Effector CD4-positive, alpha-beta T cell (primary cell): ENCODE data around the gene ENO4.

Source experiments
- DNase-seq: peaks from one replicate; pipeline ENCODE4 v3.0.0-alpha.2; 2020

The ENO4 gene

GRCh38 chr10:116870949-116871348 is 21.6 kb downstream of the ENO4 start:
- no peak for DNase-seq

GRCh38 chr10:116873134-116873533 is 23.8 kb downstream of the ENO4 start:
- DNase-seq = no peak

GRCh38 chr10:116875897-116876296 is 26.6 kb downstream of the ENO4 start:
- DNase-seq = no peak

GRCh38 chr10:116877391-116877790 is 28.1 kb downstream of the ENO4 start:
- DNase-seq = no peak

- DNase-seq = no peak
These were observed 28.8 kb downstream of the ENO4 start for GRCh38 chr10:116878123-116878522.

GRCh38 chr10:116879817-116880216 is 30.5 kb downstream of the ENO4 start:
- no peak for DNase-seq

- DNase-seq = no peak
These were observed 31.6 kb downstream of the ENO4 start for GRCh38 chr10:116880716-116881482.

GRCh38 chr10:116882639-116883038 is 33.3 kb downstream of the ENO4 start:
- DNase-seq = no peak

- DNase-seq = no peak
These were observed 37.5 kb downstream of the ENO4 start for GRCh38 chr10:116886772-116887171.

GRCh38 chr10:116888380-116889055 is 39.2 kb downstream of the ENO4 start:
- DNase-seq = no peak

GRCh38 chr10:116889066-116889465 is 39.8 kb downstream of the ENO4 start:
- DNase-seq = no peak

- no peak for DNase-seq
These were observed 41.9 kb downstream of the ENO4 start for GRCh38 chr10:116891208-116891607.

- DNase-seq = no peak
These were observed 43.8 kb downstream of the ENO4 start for GRCh38 chr10:116892907-116893685.

GRCh38 chr10:116893686-116894037 is 44.4 kb downstream of the ENO4 start:
- no peak for DNase-seq

- no peak for DNase-seq
These were observed 50.3 kb downstream of the ENO4 start for GRCh38 chr10:116899626-116900025.

- no peak for DNase-seq
These were observed 56.5 kb downstream of the ENO4 start for GRCh38 chr10:116905845-116906210.

GRCh38 chr10:116907245-116907987 is 58.1 kb downstream of the ENO4 start:
- no peak for DNase-seq

- DNase-seq = no peak
These were observed 60.0 kb downstream of the ENO4 start for GRCh38 chr10:116909307-116909706.

GRCh38 chr10:116910910-116911309 is 61.6 kb downstream of the ENO4 start:
- no peak for DNase-seq

- no peak for DNase-seq
These were observed 62.9 kb downstream of the ENO4 start for GRCh38 chr10:116912162-116912561.

- no peak for DNase-seq
These were observed 64.4 kb downstream of the ENO4 start for GRCh38 chr10:116913695-116914094.

GRCh38 chr10:116915340-116915739 is 66.0 kb downstream of the ENO4 start:
- DNase-seq = no peak

- no peak for DNase-seq
These were observed 68.2 kb downstream of the ENO4 start for GRCh38 chr10:116917481-116917880.
